HEK293 (cell line): Measurements from ENCODE around the gene SUCLA2.

Experiments used
- CTCF ChIA-PET: fragments of 350-600 bp; formaldehyde crosslinking; extraction: SDS; loops from one replicate; lab custom pipeline; 2021; ENCODE audit warnings: antibody characterized with exemption; lab: Yijun Ruan, JAX
- POLR2A ChIA-PET: fragments of 300-600 bp; formaldehyde crosslinking; extraction: SDS; loops from one replicate; lab custom pipeline; 2020; ENCODE audit warnings: antibody characterized with exemption, inconsistent platforms; lab: Yijun Ruan, JAX
- H3K27ac ChIP-seq: fragments of 200-500 bp; sonication (Bioruptor generic); 2 replicates; pipeline ENCODE4 v1.5.1; 2014; ENCODE audit warnings: low read depth, low read length, control low read depth, inconsistent platforms; ENCODE audit errors: extremely low read depth
- H3K36me3 ChIP-seq, 2 experiments: fragments of 200-500 bp in 1 of 2; sonication (Bioruptor generic) in 1 of 2; 1 replicate in 1 of 2; 2 replicates in 1 of 2; pipeline ENCODE4 v1.5.1; 2014 to 2017; ENCODE audit warnings: inconsistent platforms in 2 of 2, low read length in 2 of 2; ENCODE audit not compliant: control insufficient read depth in 2 of 2, insufficient read depth in 1 of 2
- H3K4me1 ChIP-seq: fragments of 200-500 bp; sonication (Bioruptor generic); 2 replicates; pipeline ENCODE4 v1.5.1; 2014; ENCODE audit warnings: mild to moderate bottlenecking, low read length, inconsistent platforms; ENCODE audit not compliant: control insufficient read depth, insufficient read depth
- H3K4me3 ChIP-seq: 2 replicates; pipeline ENCODE4 v1.5.1; 2011; ENCODE audit warnings: low read depth, mild to moderate bottlenecking, control low read depth, low read length, moderate library complexity
- H3K9me3 ChIP-seq: fragments of 200-500 bp; sonication (Bioruptor generic); 2 replicates; pipeline ENCODE4 v1.5.1; 2014; ENCODE audit warnings: low read depth, low read length, inconsistent platforms; ENCODE audit not compliant: control insufficient read depth, insufficient read depth
- HOXD13 ChIP-seq: sonication (generic); formaldehyde crosslinking; IDR thresholded peaks from 2 replicates; pipeline ENCODE4 v1.8.0; 2022; ENCODE audit warnings: missing genetic modification reagents, borderline replicate concordance
- KLF9 ChIP-seq: fragments of 450-650 bp; formaldehyde crosslinking; IDR thresholded peaks from 2 replicates; pipeline ENCODE4 v1.5.1; 2016; ENCODE audit warnings: missing biosample characterization, missing genetic modification characterization, low read depth
- REST ChIP-seq: fragments of 450-650 bp; formaldehyde crosslinking; IDR thresholded peaks from 2 replicates; pipeline ENCODE4 v1.5.1; 2016; ENCODE audit warnings: missing biosample characterization, missing genetic modification characterization
- YY1 ChIP-seq: fragments of 450-650 bp; formaldehyde crosslinking; IDR thresholded peaks from 2 replicates; pipeline ENCODE4 v1.5.1; 2018; ENCODE audit warnings: missing biosample characterization, missing genetic modification characterization
- ZBTB21 ChIP-seq: fragments of 450-650 bp; formaldehyde crosslinking; IDR thresholded peaks from 2 replicates; pipeline ENCODE4 v1.5.1; 2017; ENCODE audit warnings: missing biosample characterization, missing genetic modification characterization
- ZBTB26 ChIP-seq: fragments of 450-650 bp; formaldehyde crosslinking; optimal IDR thresholded peaks from 2 replicates; pipeline ENCODE3; 2016; ENCODE audit warnings: missing biosample characterization, mild to moderate bottlenecking, missing genetic modification characterization
- ZIC2 ChIP-seq: fragments of 450-650 bp; formaldehyde crosslinking; IDR thresholded peaks from 2 replicates; pipeline ENCODE4 v1.5.1; 2016; ENCODE audit warnings: missing biosample characterization, missing genetic modification characterization
- ZNF121 ChIP-seq: fragments of 450-650 bp; formaldehyde crosslinking; IDR thresholded peaks from 2 replicates; pipeline ENCODE4 v1.5.1; 2016; ENCODE audit warnings: missing biosample characterization, missing genetic modification characterization
- ZNF148 ChIP-seq: fragments of 450-650 bp; formaldehyde crosslinking; IDR thresholded peaks from 2 replicates; pipeline ENCODE4 v1.5.0; 2017; ENCODE audit warnings: missing biosample characterization, missing genetic modification characterization, borderline replicate concordance
- ZNF274 ChIP-seq, 2 experiments: fragments of 200-500 bp in 1 of 2; fragments of 450-650 bp in 1 of 2; sonication (Bioruptor generic) in 1 of 2; formaldehyde crosslinking in 1 of 2; IDR thresholded peaks; 2 replicates each; pipeline versions ENCODE4 v1.5.1 to v1.6.1; 2014 to 2016; ENCODE audit warnings: borderline replicate concordance in 1 of 2, inconsistent platforms in 1 of 2, low read length in 1 of 2, missing biosample characterization in 1 of 2, missing genetic modification characterization in 1 of 2
- ZNF48 ChIP-seq: fragments of 450-650 bp; formaldehyde crosslinking; IDR thresholded peaks from 2 replicates; pipeline ENCODE4 v1.5.1; 2016; ENCODE audit warnings: missing biosample characterization, missing genetic modification characterization
- ZNF521 ChIP-seq: fragments of 450-650 bp; formaldehyde crosslinking; IDR thresholded peaks from 2 replicates; pipeline ENCODE4 v1.5.1; 2017; ENCODE audit warnings: missing biosample characterization, mild to moderate bottlenecking, missing genetic modification characterization
- ZNF548 ChIP-seq: fragments of 450-650 bp; formaldehyde crosslinking; IDR thresholded peaks from 2 replicates; pipeline ENCODE4 v1.5.1; 2016; ENCODE audit warnings: missing biosample characterization, missing genetic modification characterization
- ZNF558 ChIP-seq: fragments of 450-650 bp; formaldehyde crosslinking; IDR thresholded peaks from 2 replicates; pipeline ENCODE4 v1.5.1; 2016; ENCODE audit warnings: missing biosample characterization, missing genetic modification characterization
- ZNF600 ChIP-seq: fragments of 450-650 bp; formaldehyde crosslinking; IDR thresholded peaks from 2 replicates; pipeline ENCODE4 v1.5.1; 2016; ENCODE audit warnings: missing biosample characterization, missing genetic modification characterization
- ZSCAN23 ChIP-seq: fragments of 450-650 bp; formaldehyde crosslinking; IDR thresholded peaks from 2 replicates; pipeline ENCODE4 v1.5.1; 2016; ENCODE audit warnings: missing biosample characterization, missing genetic modification characterization
- ZSCAN30 ChIP-seq: fragments of 450-650 bp; IDR thresholded peaks from 2 replicates; pipeline ENCODE4 v1.5.1; 2018; ENCODE audit warnings: missing biosample characterization, mild to moderate bottlenecking, missing genetic modification characterization, moderate library complexity
- TF ChIP-seq, protein P1 (sequence below): fragments of 450-650 bp; formaldehyde crosslinking; IDR thresholded peaks from 2 replicates; pipeline ENCODE4 v1.5.1; 2016; ENCODE audit warnings: missing biosample characterization, missing genetic modification characterization
- TF ChIP-seq, protein P2 (sequence below): fragments of 450-650 bp; formaldehyde crosslinking; IDR thresholded peaks from 2 replicates; pipeline ENCODE4 v1.5.1; 2016; ENCODE audit warnings: missing biosample characterization, missing genetic modification characterization, borderline replicate concordance
- TF ChIP-seq, protein P3 (sequence below): fragments of 450-650 bp; formaldehyde crosslinking; conservative IDR thresholded peaks from 2 replicates; pipeline ENCODE4 v1.5.1; 2016; ENCODE audit warnings: low read depth, missing biosample characterization, missing genetic modification characterization

SUCLA2 gene

GRCh38 chr13:47991859-47992258 lies 9.2 kb downstream of the SUCLA2 start (continued):
- no peak for TF ChIP-seq HOXD13 (CRISPR knock-in tag)
- no peak for TF ChIP-seq ZNF48
- TF ChIP-seq ZIC2 (tag by site-specific recombination) = no peak
- TF ChIP-seq ZNF521 (tag by site-specific recombination) = no peak
- no peak for TF ChIP-seq ZSCAN30 (tag by site-specific recombination)
- no peak for TF ChIP-seq ZNF558

DNA sequence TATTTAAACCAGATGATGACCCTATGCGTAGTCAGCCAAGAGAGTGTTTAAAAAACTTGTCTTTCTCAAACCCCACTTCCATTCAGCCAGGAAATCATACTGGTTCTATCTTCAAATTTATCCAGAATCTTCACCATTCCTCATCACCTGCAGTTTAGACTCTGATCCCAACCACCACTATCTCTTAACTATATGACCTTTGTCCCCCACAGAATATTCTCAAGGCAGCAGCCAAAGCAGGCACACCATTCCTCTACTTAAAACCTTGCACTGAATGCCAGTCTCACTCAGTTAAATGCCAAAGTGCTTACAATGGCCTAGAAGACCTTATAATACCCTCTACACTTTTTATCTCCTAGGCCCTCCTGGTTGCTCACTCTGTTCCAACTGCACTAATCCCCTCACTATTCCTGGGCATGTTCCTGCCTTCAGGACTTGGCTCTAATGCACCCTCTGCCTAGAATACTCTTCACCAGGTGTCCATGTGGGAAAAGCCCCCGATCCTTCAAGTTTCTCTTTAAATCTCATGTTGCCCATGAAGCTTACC lies 10.1 kb downstream of the SUCLA2 start:
- POLR2A ChIA-PET = no interaction called here
- CTCF ChIA-PET = no interaction called here
- H3K4me3 ChIP-seq = no peak overlapping the region
- peaks cover 9 to 42% of the 10 kb centered on the region in 2 experiments for H3K36me3 ChIP-seq
- H3K27ac ChIP-seq = no peak overlapping the region
- H3K4me1 ChIP-seq = no peaks in the 10 kb centered on the region
- no peaks in the 10 kb centered on the region for H3K9me3 ChIP-seq
- TF ChIP-seq, protein P1, sequence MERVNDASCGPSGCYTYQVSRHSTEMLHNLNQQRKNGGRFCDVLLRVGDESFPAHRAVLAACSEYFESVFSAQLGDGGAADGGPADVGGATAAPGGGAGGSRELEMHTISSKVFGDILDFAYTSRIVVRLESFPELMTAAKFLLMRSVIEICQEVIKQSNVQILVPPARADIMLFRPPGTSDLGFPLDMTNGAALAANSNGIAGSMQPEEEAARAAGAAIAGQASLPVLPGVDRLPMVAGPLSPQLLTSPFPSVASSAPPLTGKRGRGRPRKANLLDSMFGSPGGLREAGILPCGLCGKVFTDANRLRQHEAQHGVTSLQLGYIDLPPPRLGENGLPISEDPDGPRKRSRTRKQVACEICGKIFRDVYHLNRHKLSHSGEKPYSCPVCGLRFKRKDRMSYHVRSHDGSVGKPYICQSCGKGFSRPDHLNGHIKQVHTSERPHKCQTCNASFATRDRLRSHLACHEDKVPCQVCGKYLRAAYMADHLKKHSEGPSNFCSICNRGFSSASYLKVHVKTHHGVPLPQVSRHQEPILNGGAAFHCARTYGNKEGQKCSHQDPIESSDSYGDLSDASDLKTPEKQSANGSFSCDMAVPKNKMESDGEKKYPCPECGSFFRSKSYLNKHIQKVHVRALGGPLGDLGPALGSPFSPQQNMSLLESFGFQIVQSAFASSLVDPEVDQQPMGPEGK = no peak
- TF ChIP-seq ZNF600 (tag by site-specific recombination) (no peak), REST (tag by site-specific recombination) (no peak), YY1 (tag by site-specific recombination) (no peak), ZNF274 (IDR thresholded peaks at IDR 0.05; ENCODE audit: low read length) (no peak), ZNF274 (tag by site-specific recombination; IDR thresholded peaks at IDR 0.05; ENCODE audit: borderline replicate concordance) (no peak), ZNF148 (no peak), ZNF548 (tag by site-specific recombination) (no peak), ZNF121 (tag by site-specific recombination) (no peak), ZSCAN23 (tag by site-specific recombination) (no peak), ZBTB21 (tag by site-specific recombination) (no peak), ZBTB26 (no peak), KLF9 (tag by site-specific recombination) (no peak), HOXD13 (CRISPR knock-in tag) (no peak)
- TF ChIP-seq, protein P2, sequence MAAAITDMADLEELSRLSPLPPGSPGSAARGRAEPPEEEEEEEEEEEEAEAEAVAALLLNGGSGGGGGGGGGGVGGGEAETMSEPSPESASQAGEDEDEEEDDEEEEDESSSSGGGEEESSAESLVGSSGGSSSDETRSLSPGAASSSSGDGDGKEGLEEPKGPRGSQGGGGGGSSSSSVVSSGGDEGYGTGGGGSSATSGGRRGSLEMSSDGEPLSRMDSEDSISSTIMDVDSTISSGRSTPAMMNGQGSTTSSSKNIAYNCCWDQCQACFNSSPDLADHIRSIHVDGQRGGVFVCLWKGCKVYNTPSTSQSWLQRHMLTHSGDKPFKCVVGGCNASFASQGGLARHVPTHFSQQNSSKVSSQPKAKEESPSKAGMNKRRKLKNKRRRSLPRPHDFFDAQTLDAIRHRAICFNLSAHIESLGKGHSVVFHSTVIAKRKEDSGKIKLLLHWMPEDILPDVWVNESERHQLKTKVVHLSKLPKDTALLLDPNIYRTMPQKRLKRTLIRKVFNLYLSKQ (tag by site-specific recombination) = no peak
- TF ChIP-seq, protein P3, sequence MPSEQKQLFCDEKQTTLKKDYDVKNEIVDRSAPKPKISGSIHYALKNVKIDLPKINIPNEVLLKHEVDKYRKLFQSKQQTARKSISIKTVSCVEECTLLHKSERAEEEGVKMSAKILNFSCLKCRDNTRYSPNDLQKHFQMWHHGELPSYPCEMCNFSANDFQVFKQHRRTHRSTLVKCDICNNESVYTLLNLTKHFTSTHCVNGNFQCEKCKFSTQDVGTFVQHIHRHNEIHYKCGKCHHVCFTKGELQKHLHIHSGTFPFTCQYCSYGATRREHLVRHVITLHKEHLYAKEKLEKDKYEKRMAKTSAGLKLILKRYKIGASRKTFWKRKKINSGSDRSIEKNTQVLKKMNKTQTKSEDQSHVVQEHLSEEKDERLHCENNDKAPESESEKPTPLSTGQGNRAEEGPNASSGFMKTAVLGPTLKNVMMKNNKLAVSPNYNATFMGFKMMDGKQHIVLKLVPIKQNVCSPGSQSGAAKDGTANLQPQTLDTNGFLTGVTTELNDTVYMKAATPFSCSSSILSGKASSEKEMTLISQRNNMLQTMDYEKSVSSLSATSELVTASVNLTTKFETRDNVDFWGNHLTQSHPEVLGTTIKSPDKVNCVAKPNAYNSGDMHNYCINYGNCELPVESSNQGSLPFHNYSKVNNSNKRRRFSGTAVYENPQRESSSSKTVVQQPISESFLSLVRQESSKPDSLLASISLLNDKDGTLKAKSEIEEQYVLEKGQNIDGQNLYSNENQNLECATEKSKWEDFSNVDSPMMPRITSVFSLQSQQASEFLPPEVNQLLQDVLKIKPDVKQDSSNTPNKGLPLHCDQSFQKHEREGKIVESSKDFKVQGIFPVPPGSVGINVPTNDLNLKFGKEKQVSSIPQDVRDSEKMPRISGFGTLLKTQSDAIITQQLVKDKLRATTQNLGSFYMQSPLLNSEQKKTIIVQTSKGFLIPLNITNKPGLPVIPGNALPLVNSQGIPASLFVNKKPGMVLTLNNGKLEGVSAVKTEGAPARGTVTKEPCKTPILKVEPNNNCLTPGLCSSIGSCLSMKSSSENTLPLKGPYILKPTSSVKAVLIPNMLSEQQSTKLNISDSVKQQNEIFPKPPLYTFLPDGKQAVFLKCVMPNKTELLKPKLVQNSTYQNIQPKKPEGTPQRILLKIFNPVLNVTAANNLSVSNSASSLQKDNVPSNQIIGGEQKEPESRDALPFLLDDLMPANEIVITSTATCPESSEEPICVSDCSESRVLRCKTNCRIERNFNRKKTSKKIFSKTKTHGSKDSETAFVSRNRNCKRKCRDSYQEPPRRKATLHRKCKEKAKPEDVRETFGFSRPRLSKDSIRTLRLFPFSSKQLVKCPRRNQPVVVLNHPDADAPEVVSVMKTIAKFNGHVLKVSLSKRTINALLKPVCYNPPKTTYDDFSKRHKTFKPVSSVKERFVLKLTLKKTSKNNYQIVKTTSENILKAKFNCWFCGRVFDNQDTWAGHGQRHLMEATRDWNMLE (tag by site-specific recombination) = no peak
